ENCODE data around the gene SLAIN2. TPM values are rescaled to one million over a fixed set of nuclear protein-coding genes. Genes with fewer than 3 reads are reported as not detected.
"Not testable (repeated sequence)": the region's sequence is repeated elsewhere in the genome, so short reads cannot be mapped to it uniquely, and the experiment has no call there.

SLAIN2 gene
- total RNA-seq, 6 donors from 2014 or later = 20.6 to 90.9 (median 68.8) TPM

- TF ChIP-seq POLR2AphosphoS5 (IDR thresholded peaks at IDR 0.05) (no peak), POLR2A (IDR thresholded peaks at IDR 0.05) (no peak), EP300 (IDR thresholded peaks at IDR 0.05) (no peak), CTCF (IDR thresholded peaks at IDR 0.05) (no peak)
- Histone ChIP-seq H3K4me1 (no peaks in the 10 kb centered on the region), H3K36me3 (no peaks in the 10 kb centered on the region), H3K9me3 (no peaks in the 10 kb centered on the region), H3K27ac (no peak overlapping the region), H3K4me3 (no peak overlapping the region), H3K27me3 (no peaks in the 10 kb centered on the region)
- no peak for ATAC-seq (ENCODE audit: low FRiP score in 2 of 2)
- no peak for DNase-seq
- WGBS, 2 donors = 50 to 52% methylated on average over 2 of the region's 2 CpGs
Measured at GRCh38 chr4:48439988-48440387, 98.7 kb downstream of the SLAIN2 start.

- H3K4me3 ChIP-seq; H3K27ac ChIP-seq; DNase-seq; H3K4me1 ChIP-seq; H3K27me3 ChIP-seq; H3K36me3 ChIP-seq; ATAC-seq (ENCODE audit: low FRiP score in 2 of 2); H3K9me3 ChIP-seq: not testable (repeated sequence)
- 62 to 65% methylated on average over 5 of the region's 5 CpGs for WGBS, 2 donors
Measured at GRCh38 chr4:48440914-48441313, 99.6 kb downstream of the SLAIN2 start.

- no peak overlapping the region for H3K27ac ChIP-seq
- no peak for DNase-seq
- 5 to 8% methylated on average over 3 of the region's 3 CpGs for WGBS, 2 donors
Measured at GRCh38 chr4:48445704-48446103, 104.4 kb downstream of the SLAIN2 start.

GRCh38 chr4:48446642-48447041, 105.3 kb downstream of the SLAIN2 start:
- Histone ChIP-seq H3K4me1 (no peaks in the 10 kb centered on the region), H3K36me3 (no peaks in the 10 kb centered on the region), H3K9me3 (no peaks in the 10 kb centered on the region), H3K4me3 (no peak overlapping the region), H3K27ac (no peak overlapping the region), H3K27me3 (no peaks in the 10 kb centered on the region)
- ATAC-seq (ENCODE audit: low FRiP score in 2 of 2) = no peak
- TF ChIP-seq CTCF (IDR thresholded peaks at IDR 0.05) (no peak), POLR2A (IDR thresholded peaks at IDR 0.05) (no peak), EP300 (IDR thresholded peaks at IDR 0.05) (no peak), POLR2AphosphoS5 (IDR thresholded peaks at IDR 0.05) (no peak)
- no peak for DNase-seq
- WGBS, 2 donors = 79 to 93% methylated on average over 1 of the region's 1 CpG

More at GRCh38 chr4:48445704-48446103, 104.4 kb downstream of the SLAIN2 start:
- H3K36me3 ChIP-seq = no peaks in the 10 kb centered on the region
- no peaks in the 10 kb centered on the region for H3K27me3 ChIP-seq
- TF ChIP-seq POLR2A (IDR thresholded peaks at IDR 0.05) (no peak), EP300 (IDR thresholded peaks at IDR 0.05) (no peak), CTCF (IDR thresholded peaks at IDR 0.05) (peak in 5 of 6 experiments; percentile 13 to 44 (median 22)), POLR2AphosphoS5 (IDR thresholded peaks at IDR 0.05) (no peak)
- H3K9me3 ChIP-seq = no peaks in the 10 kb centered on the region
- no peak for ATAC-seq (ENCODE audit: low FRiP score in 2 of 2)
- H3K4me1 ChIP-seq = no peaks in the 10 kb centered on the region
- H3K4me3 ChIP-seq = no peak overlapping the region

GRCh38 chr4:48449151-48449550, 107.8 kb downstream of the SLAIN2 start:
- Histone ChIP-seq H3K9me3 (no peaks in the 10 kb centered on the region), H3K36me3 (no peaks in the 10 kb centered on the region), H3K4me1 (no peaks in the 10 kb centered on the region), H3K4me3 (no peak overlapping the region), H3K27me3 (no peaks in the 10 kb centered on the region), H3K27ac (no peak overlapping the region)
- TF ChIP-seq POLR2A (IDR thresholded peaks at IDR 0.05) = no peak
- no peak for TF ChIP-seq POLR2AphosphoS5 (IDR thresholded peaks at IDR 0.05)
- no peak for TF ChIP-seq CTCF (IDR thresholded peaks at IDR 0.05)
- TF ChIP-seq EP300 (IDR thresholded peaks at IDR 0.05) = no peak
- 85 to 88% methylated on average over 10 of the region's 10 CpGs for WGBS, 2 donors
- DNase-seq (no peak), ATAC-seq (ENCODE audit: low FRiP score in 2 of 2) (no peak)

Measured in upper lobe of left lung (tissue), 6 donors.